Left ventricle myocardium inferior (tissue), 1 donor: ENCODE results near the gene LNP1. TPM values are rescaled to one million over a fixed set of nuclear protein-coding genes. Genes with fewer than 3 reads are reported as not detected.

ENCODE experiments used
- DNase-seq: peaks from one replicate; pipeline ENCODE4 v3.0.0-alpha.2; 2020
- H3K27ac ChIP-seq: fragments of 200-600 bp; replicated peaks from 2 replicates; pipeline ENCODE4 v1.8.0; 2021
- H3K27me3 ChIP-seq: fragments of 200-600 bp; 2 replicates; pipeline ENCODE4 v1.8.0; 2021; ENCODE audit warnings: low read depth
- H3K36me3 ChIP-seq: fragments of 200-600 bp; 2 replicates; pipeline ENCODE4 v1.8.0; 2021
- H3K4me1 ChIP-seq: fragments of 200-600 bp; 2 replicates; pipeline ENCODE4 v1.8.0; 2021
- H3K4me3 ChIP-seq: fragments of 200-600 bp; 2 replicates; pipeline ENCODE4 v1.8.0; 2021; ENCODE audit warnings: mild to moderate bottlenecking, moderate library complexity
- H3K9me3 ChIP-seq: fragments of 200-600 bp; replicated peaks from 2 replicates; pipeline ENCODE4 v1.8.0; 2021
- CTCF ChIP-seq: fragments of 200-600 bp; IDR thresholded peaks from 2 replicates; pipeline ENCODE4 v1.8.0; 2021; ENCODE audit warnings: antibody characterized with exemption, mild to moderate bottlenecking, borderline replicate concordance
- intact Hi-C: fragments of 100-400 bp; cut with micrococcal nuclease; formaldehyde crosslinking; loops from one replicate; pipeline ENCODE4 v1.11.0; 2022
- total RNA-seq: library from RNA; stranded (reverse); fragmentation: NEBNext Ultra II Directional; extraction: Animal tissue kit (Norgen Biotek cat#: 25700); gene quantifications from one replicate; pipeline ENCODE4 v1.2.1, GENCODE V29; 2021
- donor health status: DM: no; HTN: yes; CAD: no; lungs with severe emphysema.

LNP1 gene
- total RNA-seq, 1 donor from 2014 or later = 4.2 TPM

DNA sequence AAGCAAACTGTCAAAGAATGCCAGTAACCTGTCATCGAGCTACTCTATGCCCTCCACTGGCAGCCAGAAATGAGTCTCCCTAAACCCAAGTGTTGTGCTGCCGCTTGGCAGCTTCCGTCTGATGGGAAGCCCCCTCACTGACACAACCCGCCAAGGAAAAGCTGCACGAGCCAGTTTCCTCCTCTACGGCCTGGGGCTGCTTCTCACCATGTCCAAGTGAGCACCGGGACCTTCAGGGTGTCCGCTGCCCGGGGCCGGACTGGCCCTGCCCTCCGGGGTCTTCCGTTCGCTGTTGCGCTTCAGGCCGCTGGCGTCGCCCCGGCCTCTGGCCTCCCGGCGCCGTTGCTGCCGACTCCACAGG, 940 bp upstream of the LNP1 start:
- Histone ChIP-seq H3K9me3 (no peaks in the 10 kb centered on the region), H3K27me3 (no peaks in the 10 kb centered on the region), H3K4me3 (peak overlapping the region; percentile 99), H3K27ac (peak overlapping the region; percentile 97), H3K4me1 (peaks cover 78% of the 10 kb centered on the region), H3K36me3 (no peaks in the 10 kb centered on the region)
- intact Hi-C loops = no loop called here
- no peak for TF ChIP-seq CTCF
- no peak for DNase-seq

- H3K36me3 ChIP-seq = peaks cover under 1% of the 10 kb centered on the region
- DNase-seq = peak; percentile 28
- peaks cover 3% of the 10 kb centered on the region for H3K9me3 ChIP-seq
- intact Hi-C loops = no loop called here
- no peaks in the 10 kb centered on the region for H3K27me3 ChIP-seq
- no peak for TF ChIP-seq CTCF
- H3K4me3 ChIP-seq = peak overlapping the region; percentile 99
- peaks cover 65% of the 10 kb centered on the region for H3K4me1 ChIP-seq
- peak overlapping the region; percentile 97 for H3K27ac ChIP-seq
Observed at GRCh38 chr3:100401674-100402041, 319 bp downstream of the LNP1 start.

DNA sequence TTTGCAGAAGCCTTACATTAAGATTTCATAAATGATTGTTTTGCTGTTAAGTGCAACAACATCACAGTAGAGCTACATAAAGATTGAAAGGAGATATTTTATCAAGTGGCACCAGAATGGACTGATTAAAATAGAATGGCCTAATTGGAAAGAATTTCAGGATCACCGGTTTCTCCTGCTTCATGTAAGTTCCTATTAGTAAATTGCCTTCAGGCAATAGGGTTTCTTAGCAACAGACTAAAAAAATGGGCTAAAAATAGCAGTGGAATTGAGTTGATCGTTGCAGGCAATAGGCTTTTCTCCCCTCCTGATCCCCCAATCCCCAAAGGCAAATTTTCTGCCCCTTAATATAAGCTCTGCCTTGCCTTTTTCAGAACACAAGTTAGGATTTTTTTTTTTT, 917 bp downstream of the LNP1 start:
- Histone ChIP-seq H3K9me3 (peaks cover 9% of the 10 kb centered on the region), H3K36me3 (peaks cover 7% of the 10 kb centered on the region), H3K27ac (peak overlapping the region; percentile 97), H3K4me1 (peaks cover 59% of the 10 kb centered on the region), H3K4me3 (peak overlapping the region; percentile 99), H3K27me3 (no peaks in the 10 kb centered on the region)
- no peak for DNase-seq
- TF ChIP-seq CTCF = no peak
- intact Hi-C loops = no loop called here

DNA sequence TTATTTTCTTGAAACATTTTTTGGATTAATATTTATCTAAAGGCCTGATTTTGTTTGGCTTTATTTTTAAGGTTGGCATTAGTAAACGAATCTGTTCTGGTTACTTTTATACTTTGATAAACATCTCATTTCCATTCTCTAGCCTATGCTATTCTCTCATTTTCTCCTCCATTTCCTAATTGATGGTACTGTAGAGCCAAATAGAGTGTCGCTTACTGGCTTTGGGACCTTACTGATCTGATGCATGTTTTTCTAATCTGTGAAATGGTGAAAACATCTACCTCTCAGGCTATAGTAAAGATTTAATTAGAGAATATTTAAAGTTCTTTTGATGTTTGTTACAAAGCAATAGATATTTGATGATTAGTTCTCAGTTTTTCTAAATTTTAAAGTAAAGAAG, 1.6 kb downstream of the LNP1 start:
- peak overlapping the region; percentile 97 for H3K27ac ChIP-seq
- peaks cover 16% of the 10 kb centered on the region for H3K9me3 ChIP-seq
- H3K4me1 ChIP-seq = peaks cover 53% of the 10 kb centered on the region
- peaks cover 13% of the 10 kb centered on the region for H3K36me3 ChIP-seq
- DNase-seq = no peak
- intact Hi-C loops = no loop called here
- H3K27me3 ChIP-seq = no peaks in the 10 kb centered on the region
- H3K4me3 ChIP-seq = peak overlapping the region; percentile 99
- no peak for TF ChIP-seq CTCF

DNA sequence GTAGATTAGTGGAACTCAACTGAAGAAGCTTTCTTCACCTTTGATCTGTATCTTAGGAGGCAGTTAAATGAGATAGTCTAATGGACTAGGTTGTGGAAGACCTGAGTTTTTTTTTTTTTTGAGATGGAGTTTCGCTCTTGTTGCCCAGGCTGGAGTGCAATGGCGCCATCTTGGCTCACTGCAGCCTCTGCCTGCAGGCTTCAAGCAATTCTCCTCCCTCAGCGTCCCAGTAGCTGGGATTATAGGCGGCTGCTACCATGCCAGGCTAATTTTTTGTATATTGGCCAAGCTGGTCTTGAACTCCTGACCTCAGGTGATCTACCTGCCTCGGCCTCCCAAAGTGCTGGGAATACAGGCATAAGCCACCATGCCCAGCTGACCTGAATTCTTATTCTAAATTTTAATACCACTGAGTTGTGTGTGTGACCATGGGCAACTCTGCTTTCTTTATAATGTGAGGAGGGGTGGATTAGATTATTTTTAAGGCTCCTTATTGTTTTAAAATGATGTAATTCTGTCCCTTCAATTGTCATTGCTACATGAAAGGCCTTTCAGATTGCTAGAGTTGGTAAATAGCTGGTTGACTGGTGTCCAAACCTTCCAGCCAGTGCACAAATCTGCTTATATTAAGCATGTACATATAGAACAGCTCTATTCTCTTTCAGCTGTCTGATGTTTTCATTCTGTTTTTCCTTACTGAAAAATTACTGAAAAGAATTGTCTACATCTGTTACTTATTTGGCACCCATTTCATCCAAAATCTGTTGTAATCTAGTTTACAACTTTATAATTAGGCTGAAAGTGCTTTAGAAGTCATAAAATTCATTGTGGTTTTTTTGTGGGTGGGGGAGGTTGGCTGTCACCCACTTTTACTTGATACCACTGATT, 2.3 kb downstream of the LNP1 start:
- intact Hi-C loops = no loop called here
- TF ChIP-seq CTCF = no peak
- peaks cover 21% of the 10 kb centered on the region for H3K9me3 ChIP-seq
- H3K4me1 ChIP-seq = peaks cover 46% of the 10 kb centered on the region
- no peak overlapping the region for H3K27ac ChIP-seq
- peaks cover 17% of the 10 kb centered on the region for H3K36me3 ChIP-seq
- DNase-seq = no peak
- H3K4me3 ChIP-seq = peak overlapping the region; percentile 99
- no peaks in the 10 kb centered on the region for H3K27me3 ChIP-seq
